K562 (cell line): ENCODE results near the gene SPRED2. TPM values are rescaled to one million over a fixed set of nuclear protein-coding genes. Genes with fewer than 3 reads are reported as not detected.

Experiments
- CHD1 ChIP-seq: fragments of 200-600 bp; sonication (generic); IDR thresholded peaks from one replicate; pipeline ENCODE4 v1.6.1; 2012; ENCODE audit warnings: mild to moderate bottlenecking, moderate library complexity, low read length, inconsistent platforms
- FOXP1 ChIP-seq: sonication (generic); formaldehyde crosslinking; IDR thresholded peaks from 2 replicates; pipeline ENCODE4 v1.8.0; 2022; ENCODE audit warnings: mild to moderate bottlenecking, missing genetic modification reagents
- HDAC2 ChIP-seq: fragments of 450-650 bp; IDR thresholded peaks from 2 replicates; pipeline ENCODE4 v1.6.1; 2016; ENCODE audit warnings: mild to moderate bottlenecking
- SMARCA4 ChIP-seq: fragments of 450-650 bp; IDR thresholded peaks from 2 replicates; pipeline ENCODE4 v1.6.1; 2016
- TCFL5 ChIP-seq: fragments of 250-450 bp; sonication (Bioruptor Pico); conservative IDR thresholded peaks from 2 replicates; pipeline ENCODE4 v1.6.1; 2021; ENCODE audit warnings: mild to moderate bottlenecking, moderate library complexity, matching md5 sums
- ZFPM2 ChIP-seq: fragments of 250-450 bp; sonication (Bioruptor Pico); IDR thresholded peaks from 2 replicates; pipeline ENCODE4 v1.5.1; 2022; ENCODE audit warnings: mild to moderate bottlenecking
- ZNF76 ChIP-seq: fragments of 250-450 bp; sonication (Bioruptor Pico); IDR thresholded peaks from 2 replicates; pipeline ENCODE4 v1.4.0; 2020; ENCODE audit warnings: mild to moderate bottlenecking, moderate library complexity, borderline replicate concordance
- polyA plus RNA-seq, 8 experiments: library from polyadenylated mRNA; depleted of rRNA in 4 of 8; stranded (reverse) in 5 of 8; unstranded in 3 of 8; fragments of >200 nt; fragmentation: Nextera tagmentation in 2 of 8; fragmentation: Illumina TruSeq in 1 of 8; extraction: Ambion mirVana in 2 of 8; extraction: Trizol in 1 of 8; gene quantifications; 2 replicates each; pipeline versions ENCODE4 v1.2.1 to v1.2.3, GENCODE V29; 2011 to 2014; ENCODE audit warnings: inconsistent platforms in 1 of 8, missing spikeins in 1 of 8
- total RNA-seq, 7 experiments: library from RNA; depleted of rRNA in 6 of 7; stranded (reverse); fragments of >200 nt in 6 of 7; fragmentation: Illumina TruSeq in 2 of 7; extraction: Trizol in 2 of 7; gene quantifications; 2 replicates each; pipeline versions ENCODE4 v1.2.1 to v1.2.3, GENCODE V29; 2011 to 2021; ENCODE audit warnings: low replicate concordance in 1 of 7
- TF ChIP-seq, protein P1 (sequence below): fragments of 250-450 bp; sonication (Bioruptor Pico); IDR thresholded peaks from 2 replicates; pipeline ENCODE4 v1.8.0; 2022; ENCODE audit warnings: inconsistent platforms, mild to moderate bottlenecking, moderate library complexity, borderline replicate concordance
- TF ChIP-seq, protein P2 (sequence below): fragments of 200-800 bp; sonication (Bioruptor generic); IDR thresholded peaks from 2 replicates; pipeline ENCODE4 v1.6.1; 2017; ENCODE audit warnings: missing genetic modification characterization, missing compliant biosample characterization
- TF ChIP-seq, protein P3 (sequence below): fragments of 450-650 bp; IDR thresholded peaks from 2 replicates; pipeline ENCODE4 v1.6.1; 2017; ENCODE audit warnings: mild to moderate bottlenecking, moderate library complexity

The SPRED2 gene
- total and polyA plus RNA-seq, 9 of the 15 experiments (the other 6 are each of a cell fraction or from before 2014, with no cell fraction given), result 4.6 to 50.8 (median 14.1) TPM

DNA sequence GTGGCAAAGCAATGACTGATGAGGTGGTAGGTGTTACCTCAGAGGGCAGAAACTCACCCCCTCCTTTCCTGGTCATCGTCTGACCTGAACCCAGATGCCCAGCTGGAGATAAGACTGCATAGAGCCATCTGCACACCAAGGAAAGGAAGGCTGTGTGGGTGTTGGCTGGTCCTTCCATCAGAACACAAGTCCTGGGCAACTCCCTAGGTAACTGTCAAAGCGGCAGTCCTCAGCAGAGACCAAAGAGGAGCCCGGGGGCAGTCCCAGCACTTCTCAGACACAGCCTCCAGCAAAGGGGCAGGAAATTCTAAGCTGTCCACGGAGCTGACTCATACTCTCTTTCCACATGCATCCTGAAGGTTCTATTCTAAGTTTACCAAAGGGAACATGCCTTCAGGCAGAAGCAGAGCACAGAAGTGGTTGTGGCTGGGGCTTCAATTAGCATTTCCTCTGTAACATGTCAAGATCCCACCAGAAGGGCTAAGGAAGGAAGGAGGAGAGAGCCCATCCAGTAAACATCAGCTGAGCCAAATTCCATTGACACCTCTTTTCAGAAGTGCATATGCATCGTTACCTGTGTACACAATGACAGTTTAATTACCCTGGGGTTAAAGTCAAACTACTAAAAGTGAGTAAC lies 54.7 kb downstream of the SPRED2 start (continued):
- TF ChIP-seq, protein P1, sequence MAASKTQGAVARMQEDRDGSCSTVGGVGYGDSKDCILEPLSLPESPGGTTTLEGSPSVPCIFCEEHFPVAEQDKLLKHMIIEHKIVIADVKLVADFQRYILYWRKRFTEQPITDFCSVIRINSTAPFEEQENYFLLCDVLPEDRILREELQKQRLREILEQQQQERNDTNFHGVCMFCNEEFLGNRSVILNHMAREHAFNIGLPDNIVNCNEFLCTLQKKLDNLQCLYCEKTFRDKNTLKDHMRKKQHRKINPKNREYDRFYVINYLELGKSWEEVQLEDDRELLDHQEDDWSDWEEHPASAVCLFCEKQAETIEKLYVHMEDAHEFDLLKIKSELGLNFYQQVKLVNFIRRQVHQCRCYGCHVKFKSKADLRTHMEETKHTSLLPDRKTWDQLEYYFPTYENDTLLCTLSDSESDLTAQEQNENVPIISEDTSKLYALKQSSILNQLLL, result no peak
- no peak for TF ChIP-seq SMARCA4
- TF ChIP-seq HDAC2, result no peak
- no peak for TF ChIP-seq CHD1
- TF ChIP-seq, protein P2, sequence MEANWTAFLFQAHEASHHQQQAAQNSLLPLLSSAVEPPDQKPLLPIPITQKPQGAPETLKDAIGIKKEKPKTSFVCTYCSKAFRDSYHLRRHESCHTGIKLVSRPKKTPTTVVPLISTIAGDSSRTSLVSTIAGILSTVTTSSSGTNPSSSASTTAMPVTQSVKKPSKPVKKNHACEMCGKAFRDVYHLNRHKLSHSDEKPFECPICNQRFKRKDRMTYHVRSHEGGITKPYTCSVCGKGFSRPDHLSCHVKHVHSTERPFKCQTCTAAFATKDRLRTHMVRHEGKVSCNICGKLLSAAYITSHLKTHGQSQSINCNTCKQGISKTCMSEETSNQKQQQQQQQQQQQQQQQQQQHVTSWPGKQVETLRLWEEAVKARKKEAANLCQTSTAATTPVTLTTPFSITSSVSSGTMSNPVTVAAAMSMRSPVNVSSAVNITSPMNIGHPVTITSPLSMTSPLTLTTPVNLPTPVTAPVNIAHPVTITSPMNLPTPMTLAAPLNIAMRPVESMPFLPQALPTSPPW (CRISPR knock-in tag), result peak; percentile 38; the same call in 1 of the 2 replicates
- no peak for TF ChIP-seq TCFL5 (CRISPR knock-in tag)
- no peak for TF ChIP-seq ZNF76 (CRISPR knock-in tag)
- TF ChIP-seq FOXP1 (CRISPR knock-in tag), result no peak
- TF ChIP-seq, protein P3, sequence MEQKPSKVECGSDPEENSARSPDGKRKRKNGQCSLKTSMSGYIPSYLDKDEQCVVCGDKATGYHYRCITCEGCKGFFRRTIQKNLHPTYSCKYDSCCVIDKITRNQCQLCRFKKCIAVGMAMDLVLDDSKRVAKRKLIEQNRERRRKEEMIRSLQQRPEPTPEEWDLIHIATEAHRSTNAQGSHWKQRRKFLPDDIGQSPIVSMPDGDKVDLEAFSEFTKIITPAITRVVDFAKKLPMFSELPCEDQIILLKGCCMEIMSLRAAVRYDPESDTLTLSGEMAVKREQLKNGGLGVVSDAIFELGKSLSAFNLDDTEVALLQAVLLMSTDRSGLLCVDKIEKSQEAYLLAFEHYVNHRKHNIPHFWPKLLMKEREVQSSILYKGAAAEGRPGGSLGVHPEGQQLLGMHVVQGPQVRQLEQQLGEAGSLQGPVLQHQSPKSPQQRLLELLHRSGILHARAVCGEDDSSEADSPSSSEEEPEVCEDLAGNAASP, result no peak
- no peak for TF ChIP-seq ZFPM2
